Fibroblast of lung (primary cell): ENCODE data around the gene GRAMD4. TPM values are rescaled to one million over a fixed set of nuclear protein-coding genes. Genes with fewer than 3 reads are reported as not detected.

Source experiments
- DNase-seq, 2 donors: peaks; one replicate each; pipeline versions ENCODE4 v3.0.0 to v3.0.0-alpha.2; 2010; ENCODE audit warnings: low read depth in 2 of 2
- H2AFZ ChIP-seq: 2 replicates; pipeline ENCODE4 v1.5.1; 2012; ENCODE audit warnings: low read length, control low read depth, inconsistent platforms
- H3K27ac ChIP-seq: 2 replicates; pipeline ENCODE4 v1.5.1; 2011; ENCODE audit warnings: low read length, control low read depth; ENCODE audit not compliant: insufficient read depth
- H3K27me3 ChIP-seq: 2 replicates; pipeline ENCODE4 v1.5.1; 2011; ENCODE audit warnings: mild to moderate bottlenecking, low read length; ENCODE audit not compliant: control insufficient read depth, insufficient read depth
- H3K36me3 ChIP-seq: 2 replicates; pipeline ENCODE4 v1.5.1; 2011; ENCODE audit warnings: low read length; ENCODE audit not compliant: control insufficient read depth, insufficient read depth
- H3K4me1 ChIP-seq: 2 replicates; pipeline ENCODE4 v1.5.1; 2011; ENCODE audit warnings: low read length; ENCODE audit not compliant: control insufficient read depth, insufficient read depth; ENCODE audit errors: extremely low read depth
- H3K4me2 ChIP-seq: 2 replicates; pipeline ENCODE4 v1.5.1; 2011; ENCODE audit warnings: low read length, control low read depth; ENCODE audit not compliant: insufficient read depth; ENCODE audit errors: extremely low read depth
- H3K4me3 ChIP-seq, 4 experiments: fragments of 200-600 bp in 1 of 4; sonication (generic) in 1 of 4; replicated peaks in 1 of 4; 2 replicates each; pipeline ENCODE4 v1.5.1; 2011 to 2016; ENCODE audit warnings: low read length in 4 of 4, low read depth in 3 of 4, mild to moderate bottlenecking in 3 of 4, control low read depth in 2 of 4, inconsistent platforms in 1 of 4, mixed read lengths in 1 of 4; ENCODE audit not compliant: insufficient read depth in 1 of 4; ENCODE audit errors: control extremely low read depth in 1 of 4
- H3K79me2 ChIP-seq: 2 replicates; pipeline ENCODE4 v1.5.1; 2012; ENCODE audit warnings: mild to moderate bottlenecking, low read length, inconsistent platforms; ENCODE audit not compliant: control insufficient read depth, insufficient read depth
- H3K9ac ChIP-seq: 2 replicates; pipeline ENCODE4 v1.5.1; 2011; ENCODE audit warnings: mild to moderate bottlenecking, low read length, control low read depth; ENCODE audit not compliant: insufficient read depth
- H3K9me3 ChIP-seq: 2 replicates; pipeline ENCODE4 v1.5.1; 2012; ENCODE audit warnings: low read depth, low read length; ENCODE audit not compliant: control insufficient read depth, insufficient read depth
- H4K20me1 ChIP-seq: 2 replicates; pipeline ENCODE4 v1.5.1; 2011; ENCODE audit warnings: low read length; ENCODE audit not compliant: control insufficient read depth, insufficient read depth; ENCODE audit errors: extremely low read depth
- CTCF ChIP-seq, 2 donors: IDR thresholded peaks in 1 of 2; conservative IDR thresholded peaks in 1 of 2; 1 replicate in 1 of 2; 2 replicates in 1 of 2; pipeline ENCODE4 v1.5.1; 2011 to 2012; ENCODE audit warnings: low read length in 2 of 2, control low read depth in 1 of 2, inconsistent platforms in 1 of 2, low read depth in 1 of 2, mild to moderate bottlenecking in 1 of 2
- EZH2 ChIP-seq: IDR thresholded peaks from 2 replicates; pipeline ENCODE4 v1.5.1; 2012; ENCODE audit warnings: low read length, control low read depth, mild to moderate bottlenecking; ENCODE audit errors: missing control alignments
- polyA plus RNA-seq, 2 donors: library from polyadenylated mRNA; depleted of rRNA in 1 of 2; stranded (reverse) in 1 of 2; unstranded in 1 of 2; fragments of >200 nt; gene quantifications; 2 replicates each; pipeline ENCODE4 v1.2.1, GENCODE V29; 2011 to 2012; ENCODE audit warnings: missing spikeins in 1 of 2
- total RNA-seq: library from RNA; depleted of rRNA; stranded (reverse); fragments of >200 nt; gene quantifications from 2 replicates; pipeline ENCODE4 v1.2.1, GENCODE V29; 2014

GRAMD4 gene
- total and polyA plus RNA-seq, 2 donors (not counting 1 experiment from before 2014, with no cell fraction given): 7.5 to 37.3 TPM

DNA sequence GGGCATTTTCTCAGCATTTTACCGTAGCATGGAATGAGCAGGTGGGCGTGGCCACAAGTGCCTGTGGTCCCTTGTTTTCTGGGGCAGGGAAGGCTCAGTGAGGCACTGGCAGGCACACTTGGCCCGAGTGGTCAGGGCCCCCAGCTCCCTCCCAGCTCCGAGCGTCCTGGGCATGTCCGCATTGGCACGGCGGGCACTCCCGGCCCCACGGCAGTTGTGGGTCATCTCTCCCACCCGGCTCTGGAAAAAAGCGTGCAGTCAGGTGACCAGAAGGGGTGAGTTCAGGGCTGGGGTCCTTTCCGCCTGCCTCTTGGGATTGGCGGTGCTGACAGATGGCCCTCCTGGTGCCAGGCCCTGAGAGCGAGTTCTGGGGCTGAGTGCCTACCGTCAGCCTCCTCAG lies 55.8 kb downstream of the GRAMD4 start:
- TF ChIP-seq CTCF (conservative IDR thresholded peaks at IDR 0.05 in 1 of 2, IDR thresholded peaks at IDR 0.05 in 1 of 2; ENCODE audit: low read depth in 1 of 2, low read length in 2 of 2): no peak
- no peaks in the 10 kb centered on the region for H3K9me3 ChIP-seq
- no peaks in the 10 kb centered on the region for H4K20me1 ChIP-seq
- no peak overlapping the region for H3K9ac ChIP-seq
- no peak for DNase-seq
- no peak overlapping the region for H3K4me3 ChIP-seq
- no peak overlapping the region for H3K27ac ChIP-seq
- H3K36me3 ChIP-seq: no peaks in the 10 kb centered on the region
- H3K27me3 ChIP-seq: no peaks in the 10 kb centered on the region
- H3K4me2 ChIP-seq: no peak overlapping the region
- H2AFZ ChIP-seq: no peak overlapping the region
- no peaks in the 10 kb centered on the region for H3K79me2 ChIP-seq
- peaks cover 3% of the 10 kb centered on the region for H3K4me1 ChIP-seq

- H3K9me3 ChIP-seq: no peaks in the 10 kb centered on the region
- no peaks in the 10 kb centered on the region for H3K27me3 ChIP-seq
- no peaks in the 10 kb centered on the region for H3K36me3 ChIP-seq
- H4K20me1 ChIP-seq: no peaks in the 10 kb centered on the region
- H3K79me2 ChIP-seq: no peaks in the 10 kb centered on the region
- no peak overlapping the region for H3K4me2 ChIP-seq
- H3K9ac ChIP-seq: no peak overlapping the region
- no peak overlapping the region for H3K4me3 ChIP-seq
- H3K4me1 ChIP-seq: peaks cover 3% of the 10 kb centered on the region
- TF ChIP-seq EZH2 (no peak), CTCF (conservative IDR thresholded peaks at IDR 0.05 in 1 of 2, IDR thresholded peaks at IDR 0.05 in 1 of 2; ENCODE audit: low read depth in 1 of 2, low read length in 2 of 2) (no peak)
- no peak overlapping the region for H2AFZ ChIP-seq
- H3K27ac ChIP-seq: no peak overlapping the region
- DNase-seq: no peak
Measured at GRCh38 chr22:46676479-46676878, 56.3 kb downstream of the GRAMD4 start.

DNA sequence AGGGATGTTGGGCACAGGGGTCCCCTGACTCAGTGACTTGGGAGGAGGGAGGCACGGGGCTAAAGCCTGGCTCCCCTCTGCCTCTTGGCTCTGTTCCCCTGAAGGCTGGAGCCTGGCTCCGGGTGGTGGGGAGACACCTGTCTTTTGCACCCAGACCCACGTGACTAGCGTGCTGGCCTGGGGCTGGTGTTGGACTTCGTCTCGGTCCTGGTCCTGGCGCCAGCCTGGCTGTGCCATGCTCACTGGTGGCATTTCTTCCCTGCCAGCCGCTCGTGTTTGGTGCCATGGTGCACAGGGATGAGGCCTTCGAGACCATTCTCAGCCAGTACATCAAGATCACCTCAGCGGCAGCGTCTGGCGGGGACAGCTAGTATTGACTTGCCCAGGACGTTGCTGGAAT lies 56.7 kb downstream of the GRAMD4 start:
- Histone ChIP-seq H3K36me3 (no peaks in the 10 kb centered on the region), H2AFZ (no peak overlapping the region), H3K9me3 (no peaks in the 10 kb centered on the region), H3K4me1 (peaks cover 3% of the 10 kb centered on the region), H4K20me1 (no peaks in the 10 kb centered on the region), H3K27me3 (no peaks in the 10 kb centered on the region), H3K9ac (no peak overlapping the region), H3K27ac (no peak overlapping the region), H3K4me2 (no peak overlapping the region), H3K79me2 (no peaks in the 10 kb centered on the region), H3K4me3 (no peak overlapping the region)
- TF ChIP-seq EZH2 (no peak), CTCF (conservative IDR thresholded peaks at IDR 0.05 in 1 of 2, IDR thresholded peaks at IDR 0.05 in 1 of 2; ENCODE audit: low read depth in 1 of 2, low read length in 2 of 2) (no peak)
- DNase-seq: no peak
